ENCODE measurements around the gene B3GALT2. TPM values are rescaled to one million over a fixed set of nuclear protein-coding genes. Genes with fewer than 3 reads are reported as not detected.

The B3GALT2 gene
- total RNA-seq, 2 donors from 2014 or later = 0.57 to 0.80 TPM

DNA sequence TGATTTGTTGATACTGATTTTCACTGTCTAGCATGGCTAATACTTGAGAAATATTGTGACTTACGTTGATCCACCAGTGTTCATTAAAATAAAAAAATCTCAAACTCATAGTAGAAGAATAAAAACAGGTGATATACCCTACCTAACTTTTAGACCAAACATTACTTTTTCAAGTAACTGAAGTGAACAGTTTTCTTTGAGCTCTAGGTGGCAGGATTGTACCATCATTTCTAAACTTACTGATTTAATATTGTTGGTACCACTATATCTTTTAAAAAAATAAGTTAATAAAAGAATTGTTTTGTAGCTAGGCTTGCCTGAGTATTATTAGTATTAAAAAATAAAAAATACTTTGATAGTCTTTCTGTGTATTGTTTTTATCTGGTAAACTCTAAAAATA lies 43.1 kb downstream of the B3GALT2 start:
- no peak for DNase-seq
- TF ChIP-seq, protein P1, sequence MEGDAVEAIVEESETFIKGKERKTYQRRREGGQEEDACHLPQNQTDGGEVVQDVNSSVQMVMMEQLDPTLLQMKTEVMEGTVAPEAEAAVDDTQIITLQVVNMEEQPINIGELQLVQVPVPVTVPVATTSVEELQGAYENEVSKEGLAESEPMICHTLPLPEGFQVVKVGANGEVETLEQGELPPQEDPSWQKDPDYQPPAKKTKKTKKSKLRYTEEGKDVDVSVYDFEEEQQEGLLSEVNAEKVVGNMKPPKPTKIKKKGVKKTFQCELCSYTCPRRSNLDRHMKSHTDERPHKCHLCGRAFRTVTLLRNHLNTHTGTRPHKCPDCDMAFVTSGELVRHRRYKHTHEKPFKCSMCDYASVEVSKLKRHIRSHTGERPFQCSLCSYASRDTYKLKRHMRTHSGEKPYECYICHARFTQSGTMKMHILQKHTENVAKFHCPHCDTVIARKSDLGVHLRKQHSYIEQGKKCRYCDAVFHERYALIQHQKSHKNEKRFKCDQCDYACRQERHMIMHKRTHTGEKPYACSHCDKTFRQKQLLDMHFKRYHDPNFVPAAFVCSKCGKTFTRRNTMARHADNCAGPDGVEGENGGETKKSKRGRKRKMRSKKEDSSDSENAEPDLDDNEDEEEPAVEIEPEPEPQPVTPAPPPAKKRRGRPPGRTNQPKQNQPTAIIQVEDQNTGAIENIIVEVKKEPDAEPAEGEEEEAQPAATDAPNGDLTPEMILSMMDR (IDR thresholded peaks at IDR 0.05) = no peak
- H3K27me3 ChIP-seq = no peaks in the 10 kb centered on the region

DNA sequence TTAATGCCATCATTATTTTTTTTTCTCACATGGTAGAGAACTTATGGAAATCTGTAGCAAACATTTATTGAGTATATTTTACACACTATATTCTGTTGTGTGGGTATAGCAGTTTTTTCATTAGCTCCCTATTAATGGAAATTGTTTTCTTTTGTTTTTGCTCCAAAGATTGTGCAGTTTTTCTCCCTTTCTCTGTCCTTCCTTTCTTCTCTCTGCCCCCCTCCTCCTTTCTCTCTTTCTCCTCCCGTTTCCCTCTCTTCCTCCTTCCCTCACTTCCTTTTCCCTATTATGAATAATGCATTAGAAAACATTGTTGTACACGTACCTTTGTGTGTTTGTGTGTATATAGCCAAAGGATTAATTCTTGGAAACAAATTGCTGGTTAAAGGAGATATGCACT lies 44.0 kb downstream of the B3GALT2 start:
- Histone ChIP-seq H3K9ac (ENCODE audit: low read depth in 2 of 2, low read length in 2 of 2) (no peak overlapping the region), H3K27ac (no peak overlapping the region), H3K4me3 (no peak overlapping the region), H3K27me3 (no peaks in the 10 kb centered on the region), H3K36me3 (no peaks in the 10 kb centered on the region), H3K4me1 (no peaks in the 10 kb centered on the region), H3K9me3 (no peaks in the 10 kb centered on the region)
- intact Hi-C loops (cut with DNase I) = loop anchor here (10.0 kb wide), 1 partner anchor 1152 kb away; no protein-coding TSS in a partner anchor
- DNase-seq = no peak
- TF ChIP-seq, protein P1 (IDR thresholded peaks at IDR 0.05) = no peak

More for the DNA sequence above, 43.1 kb downstream of the B3GALT2 start:
- Histone ChIP-seq H3K36me3 (no peaks in the 10 kb centered on the region), H3K27ac (no peak overlapping the region), H3K4me1 (no peaks in the 10 kb centered on the region), H3K9me3 (no peaks in the 10 kb centered on the region), H3K4me3 (no peak overlapping the region), H3K9ac (ENCODE audit: low read depth in 2 of 2, low read length in 2 of 2) (no peak overlapping the region)
- intact Hi-C loops (cut with DNase I) = loop anchor here (10.0 kb wide), 1 partner anchor 1152 kb away; no protein-coding TSS in a partner anchor

DNA sequence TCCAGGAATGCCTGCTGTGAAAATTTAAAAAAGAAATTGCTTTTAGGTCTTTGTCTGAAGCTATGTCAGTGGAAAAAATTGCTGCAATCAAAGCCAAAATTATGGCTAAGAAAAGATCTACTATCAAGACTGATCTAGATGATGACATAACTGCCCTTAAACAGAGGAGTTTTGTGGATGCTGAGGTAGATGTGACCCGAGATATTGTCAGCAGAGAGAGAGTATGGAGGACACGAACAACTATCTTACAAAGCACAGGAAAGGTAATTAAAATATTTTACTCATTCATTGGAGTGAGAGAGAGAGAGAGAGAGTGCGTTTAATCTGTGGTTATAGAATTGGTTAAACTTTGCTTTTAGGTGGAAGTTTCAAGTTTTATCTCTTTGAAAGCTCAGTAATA lies 44.6 kb downstream of the B3GALT2 start:
- intact Hi-C loops (cut with DNase I) = loop anchor here (10.0 kb wide), 1 partner anchor 1153 kb away; no protein-coding TSS in a partner anchor
- H3K36me3 ChIP-seq = no peaks in the 10 kb centered on the region
- H3K27me3 ChIP-seq = no peaks in the 10 kb centered on the region
- H3K9me3 ChIP-seq = no peaks in the 10 kb centered on the region
- H3K4me3 ChIP-seq = no peak overlapping the region
- TF ChIP-seq, protein P1 (IDR thresholded peaks at IDR 0.05) = no peak
- DNase-seq = no peak
- no peak overlapping the region for H3K9ac ChIP-seq (ENCODE audit: low read depth in 2 of 2, low read length in 2 of 2)
- no peaks in the 10 kb centered on the region for H3K4me1 ChIP-seq
- H3K27ac ChIP-seq = no peak overlapping the region

DNA sequence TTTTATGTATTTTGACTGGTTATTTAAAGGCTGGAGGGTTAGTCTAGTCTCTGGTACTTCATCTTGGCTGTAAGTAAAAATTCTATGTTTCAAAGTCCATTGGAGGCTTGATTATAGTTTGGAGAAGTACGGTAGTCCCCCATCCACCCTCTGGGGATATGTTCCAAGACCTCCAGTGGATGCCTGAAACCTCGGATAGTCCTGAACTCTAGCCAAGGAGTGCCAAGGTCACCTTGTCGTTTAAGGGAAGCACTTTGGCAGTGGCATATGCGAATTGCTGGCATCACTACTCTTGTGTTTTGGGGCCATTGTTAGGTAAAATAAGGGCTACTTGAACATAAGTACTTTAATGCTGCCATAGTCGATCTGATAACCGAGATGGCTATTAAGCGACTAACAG lies 46.2 kb downstream of the B3GALT2 start:
- H3K4me3 ChIP-seq = no peak overlapping the region
- intact Hi-C loops (cut with DNase I) = loop anchor here (10.0 kb wide), 1 partner anchor 1155 kb away; no protein-coding TSS in a partner anchor
- no peak overlapping the region for H3K27ac ChIP-seq
- H3K9ac ChIP-seq (ENCODE audit: low read depth in 2 of 2, low read length in 2 of 2) = no peak overlapping the region
- H3K9me3 ChIP-seq = no peaks in the 10 kb centered on the region
- H3K27me3 ChIP-seq = no peaks in the 10 kb centered on the region
- TF ChIP-seq, protein P1 (IDR thresholded peaks at IDR 0.05) = no peak
- no peaks in the 10 kb centered on the region for H3K4me1 ChIP-seq
- peaks cover 7% of the 10 kb centered on the region for H3K36me3 ChIP-seq
- no peak for DNase-seq

DNA sequence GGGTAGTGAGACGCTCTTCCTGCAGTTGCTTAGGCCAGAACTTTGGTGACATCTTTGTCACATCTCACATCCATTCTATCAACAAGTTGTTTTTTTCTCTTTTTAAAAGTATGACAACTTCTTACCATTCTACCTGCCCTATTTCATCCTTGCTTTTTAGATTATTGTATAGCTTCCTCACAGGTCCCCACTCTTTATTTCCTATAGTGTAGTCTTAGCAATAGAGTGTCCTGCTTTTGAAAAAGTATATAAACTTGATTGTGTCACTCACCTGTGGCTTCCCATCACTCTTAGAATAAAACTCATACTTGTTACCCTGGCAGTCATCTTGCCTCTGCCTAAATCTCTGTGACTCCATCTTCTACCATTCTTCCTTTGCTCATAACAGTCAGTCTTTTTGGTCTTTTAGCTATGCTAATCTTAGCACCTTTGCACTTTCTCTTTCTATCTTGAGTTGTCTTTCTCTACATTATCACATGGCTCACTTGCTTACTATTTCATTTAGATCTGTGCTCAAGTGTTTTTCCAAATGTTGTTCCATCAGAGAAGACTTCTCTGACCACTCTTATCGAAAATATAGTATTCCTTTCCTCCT lies 55.0 kb downstream of the B3GALT2 start:
- H3K27ac ChIP-seq = no peak overlapping the region
- H3K36me3 ChIP-seq = peaks cover 4% of the 10 kb centered on the region
- no peaks in the 10 kb centered on the region for H3K4me1 ChIP-seq
- H3K9me3 ChIP-seq = no peaks in the 10 kb centered on the region
- DNase-seq = no peak
- H3K9ac ChIP-seq (ENCODE audit: low read depth in 2 of 2, low read length in 2 of 2) = no peak overlapping the region
- TF ChIP-seq, protein P1 (IDR thresholded peaks at IDR 0.05) = no peak
- H3K4me3 ChIP-seq = no peak overlapping the region
- no peaks in the 10 kb centered on the region for H3K27me3 ChIP-seq
- intact Hi-C loops (cut with DNase I) = no loop called here

Small RNA genes within 50 kb of the gene (microRNA-seq; reads per million reads assigned to microRNA genes)
- not detected for gene MIR1278

Other genes starting within 250 kb of the B3GALT2 start
- 10 to 100 TPM; 33.9 to 46.5 TPM for gene UCHL5, start 127.3 kb downstream of the B3GALT2 start, total RNA-seq
- 10 to 100 TPM; 47.6 to 55.9 TPM for gene RO60, start 127.0 kb downstream of the B3GALT2 start, total RNA-seq
- 10 to 100 TPM; 22.3 to 38.1 TPM for gene GLRX2, start 81.2 kb downstream of the B3GALT2 start, total RNA-seq
- gene CDC73, start 64.6 kb downstream of the B3GALT2 start, total RNA-seq = 10 to 100 TPM; 45.3 to 49.1 TPM